ENCODE data around the gene DSE. TPM values are rescaled to one million over a fixed set of nuclear protein-coding genes. Genes with fewer than 3 reads are reported as not detected.

Gene DSE
- polyA plus RNA-seq, 2 of the 4 experiments (the other 2 are of a cell fraction) = 20.2 to 22.7 TPM

GRCh38 chr6:116362276-116362675 is 8.5 kb upstream of the DSE start:
- H3K27ac ChIP-seq = no peak overlapping the region
- FAIRE-seq = no peak
- TF ChIP-seq TP53 (CRISPR knock-in tag; IDR thresholded peaks at IDR 0.05) (no peak), HES2 (IDR thresholded peaks at IDR 0.05) (no peak), POLR2A (IDR thresholded peaks at IDR 0.05; ENCODE audit: low read length) (no peak), NFE2L2 (conservative IDR thresholded peaks at IDR 0.05; ENCODE audit: low read length) (no peak), KDM1A (IDR thresholded peaks at IDR 0.05; ENCODE audit: low read depth) (no peak), POLR2AphosphoS2 (conservative IDR thresholded peaks at IDR 0.05; ENCODE audit: low read length) (no peak), E2F6 (IDR thresholded peaks at IDR 0.05; ENCODE audit: borderline replicate concordance, low read depth) (no peak), ZC3H11A (IDR thresholded peaks at IDR 0.05) (no peak)
- POLR2A ChIA-PET = interaction anchor here (2.3 kb wide), 1 partner anchor 9 kb away, joined by 5 read pairs; the partner anchor contains the start of gene DSE
- H3K4me1 ChIP-seq = peaks cover 23% of the 10 kb centered on the region
- H3K4me2 ChIP-seq = no peak overlapping the region
- H3K4me3 ChIP-seq = no peak overlapping the region
- no peaks in the 10 kb centered on the region for H3K9me3 ChIP-seq
- CTCF ChIA-PET = interaction anchor here (1.4 to 1.7 kb wide), 2 partner anchors 9 to 74 kb away, joined by 3 to 6 read pairs; no protein-coding TSS in a partner anchor
- no peak for ATAC-seq
- DNase-seq (ENCODE audit: low read depth in 1 of 2, low spot score in 1 of 2) = no peak
- 44% methylated on average over 2 of the region's 2 CpGs for WGBS (ENCODE audit: missing lambda C conversion rate)

- POLR2A ChIA-PET = no interaction called here
- H3K27ac ChIP-seq = peak overlapping the region; percentile 59 to 76; a peak in 5 of 6 replicates
These were observed 7.0 kb upstream of the DSE start for GRCh38 chr6:116363759-116364158.

GRCh38 chr6:116364321-116364720 is 6.4 kb upstream of the DSE start:
- 7% methylated on average over 2 of the region's 2 CpGs for WGBS (ENCODE audit: missing lambda C conversion rate)
- Histone ChIP-seq H3K9me3 (no peaks in the 10 kb centered on the region), H3K27ac (peak overlapping the region; percentile 59 to 65; a peak in 3 of 6 replicates), H3K4me1 (peaks cover 23% of the 10 kb centered on the region), H3K4me2 (peak overlapping the region; percentile 63), H3K4me3 (no peak overlapping the region)
- ChIA-PET POLR2A (no interaction called here), CTCF (no interaction called here)
- TF ChIP-seq ZSCAN20 (CRISPR knock-in tag; IDR thresholded peaks at IDR 0.05) (no peak), NPAS2 (CRISPR knock-in tag; IDR thresholded peaks at IDR 0.05; ENCODE audit: borderline replicate concordance) (no peak), KDM1A (IDR thresholded peaks at IDR 0.05; ENCODE audit: low read depth) (no peak), CEBPB (IDR thresholded peaks at IDR 0.05) (no peak), MYC (IDR thresholded peaks at IDR 0.05; ENCODE audit: borderline replicate concordance, low read length) (no peak), RFX5 (IDR thresholded peaks at IDR 0.05) (no peak), PHF8 (IDR thresholded peaks at IDR 0.05; ENCODE audit: borderline replicate concordance, low read depth) (no peak), EHMT2 (IDR thresholded peaks at IDR 0.05; ENCODE audit: low read depth) (no peak), FOSB (CRISPR knock-in tag; IDR thresholded peaks at IDR 0.05) (no peak), HEYL (CRISPR knock-in tag; IDR thresholded peaks at IDR 0.05) (no peak), POLR2A (IDR thresholded peaks at IDR 0.05; ENCODE audit: low read length) (no peak), ESRRA (IDR thresholded peaks at IDR 0.05; ENCODE audit: borderline replicate concordance, low read length) (no peak), ZC3H11A (IDR thresholded peaks at IDR 0.05) (no peak), HOXA7 (CRISPR knock-in tag; IDR thresholded peaks at IDR 0.05) (no peak), PBX3 (IDR thresholded peaks at IDR 0.05) (no peak), POLR2AphosphoS2 (conservative IDR thresholded peaks at IDR 0.05; ENCODE audit: low read length) (no peak)
- FAIRE-seq (no peak), DNase-seq (ENCODE audit: low read depth in 1 of 2, low spot score in 1 of 2) (no peak), ATAC-seq (0 out of 6 replicates have a peak, but pooled peaks of 1 of the 2 experiments have one; percentile 37)

More at GRCh38 chr6:116363759-116364158, 7.0 kb upstream of the DSE start:
- Histone ChIP-seq H3K9me3 (no peaks in the 10 kb centered on the region), H3K4me3 (no peak overlapping the region), H3K4me1 (peaks cover 23% of the 10 kb centered on the region), H3K4me2 (peak overlapping the region; percentile 63)
- CTCF ChIA-PET = no interaction called here
- no peak for FAIRE-seq
- DNase-seq (ENCODE audit: low read depth in 1 of 2, low spot score in 1 of 2) = no peak
- no peak for ATAC-seq
- TF ChIP-seq FOSL2 (IDR thresholded peaks at IDR 0.05) = 0 out of 2 replicates have a peak, but pooled peaks have one; percentile 32
- TF ChIP-seq FOSL2 (CRISPR knock-in tag; IDR thresholded peaks at IDR 0.05) = no peak
- TF ChIP-seq CEBPB (IDR thresholded peaks at IDR 0.05) = no peak
